Occipital lobe (tissue), 2 donors: ENCODE results near the gene RHOD. TPM values are rescaled to one million over a fixed set of nuclear protein-coding genes. Genes with fewer than 3 reads are reported as not detected.

Experiments used
- DNase-seq: peaks from one replicate; lab custom pipeline; 2025; lab: John Stamatoyannopoulos, UW
- total RNA-seq: library from RNA; depleted of rRNA; stranded (reverse); fragments of >200 nt; gene quantifications from one replicate; pipeline ENCODE4 v1.2.3, GENCODE V29; 2014

RHOD gene
- total RNA-seq, 1 donor from 2014 or later, result not detected

DNA sequence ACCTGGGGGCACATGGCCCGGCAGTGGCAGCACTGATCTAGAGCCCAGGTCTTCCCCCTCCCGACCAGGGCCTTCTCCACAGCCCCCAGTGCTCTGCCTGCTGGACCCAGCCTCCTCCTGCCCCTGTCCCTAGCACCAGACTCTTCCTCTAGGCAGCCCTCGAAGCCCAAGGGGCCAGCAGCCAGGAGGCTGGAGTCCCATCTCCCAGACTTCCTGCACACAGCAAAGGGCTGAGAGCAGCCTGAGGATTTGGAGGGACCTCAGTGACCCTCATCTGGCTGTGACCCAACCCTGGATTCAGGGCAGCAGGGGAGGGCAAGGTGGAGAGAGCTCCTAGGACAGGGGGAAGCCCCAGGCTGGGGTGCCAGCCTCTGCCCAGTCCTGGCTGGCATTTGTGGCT is 3.0 kb downstream of the RHOD start:
- no peak for DNase-seq

DNA sequence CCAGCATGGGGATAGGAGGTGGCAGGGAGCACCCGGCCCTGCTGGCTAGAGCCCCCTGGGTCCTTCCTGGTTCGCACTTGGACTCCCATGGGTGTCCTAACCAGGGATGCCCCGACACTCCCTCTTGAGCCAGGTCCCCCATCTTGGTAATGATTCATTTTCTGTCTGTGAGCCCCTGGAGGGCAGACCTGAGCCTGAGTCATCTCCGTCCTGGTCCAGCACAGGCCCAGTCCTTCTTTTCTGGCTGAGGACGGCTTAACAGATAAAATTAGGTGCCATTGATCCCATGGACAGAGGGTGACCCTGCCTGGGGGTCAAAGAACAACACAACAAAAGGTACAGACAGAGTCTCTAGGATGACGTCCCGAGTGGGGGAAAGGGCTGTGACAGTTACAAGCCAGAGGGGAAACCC is 3.5 kb downstream of the RHOD start:
- DNase-seq, result no peak

DNA sequence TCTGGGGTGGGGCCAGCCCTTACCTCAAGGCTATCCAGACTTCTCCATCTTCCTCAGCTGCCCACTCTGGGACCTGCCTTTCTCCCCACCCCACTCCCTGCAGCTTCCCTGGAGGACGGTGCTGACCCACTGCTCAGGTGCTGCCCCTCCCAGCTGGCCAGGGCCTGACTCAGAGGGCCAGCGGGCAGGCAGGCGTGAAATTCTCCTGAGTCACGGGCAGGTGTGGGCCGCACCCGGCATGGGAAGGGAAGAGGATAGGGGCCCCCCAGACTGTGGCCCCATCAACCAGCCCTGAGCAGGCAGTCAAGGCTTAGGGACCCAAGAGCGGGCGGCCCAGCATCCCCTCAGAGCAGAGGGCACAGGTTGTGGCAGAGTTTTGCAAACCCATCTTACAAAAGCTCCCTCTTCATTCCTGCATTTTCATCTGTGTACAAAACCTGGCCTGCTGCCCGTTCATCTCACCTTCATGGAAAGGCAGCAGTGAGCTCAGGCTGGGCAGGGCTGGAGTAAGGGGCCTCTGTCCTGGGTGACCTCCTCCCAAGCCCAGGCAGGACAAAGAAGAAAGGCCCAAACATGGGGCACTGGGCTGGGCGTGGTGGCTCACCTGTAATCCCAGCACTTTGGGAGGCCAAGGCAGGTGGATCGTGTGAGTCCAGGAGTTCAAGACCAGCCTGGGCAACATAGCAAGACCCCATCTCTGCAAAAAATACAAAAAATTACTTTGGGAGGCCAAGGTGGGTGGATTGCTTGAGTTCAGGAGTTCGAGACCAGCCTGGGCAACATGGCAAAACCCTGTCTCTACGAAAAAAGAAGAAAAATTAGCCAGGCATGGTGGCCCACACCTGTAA is 6.1 kb downstream of the RHOD start:
- DNase-seq, result no peak

DNA sequence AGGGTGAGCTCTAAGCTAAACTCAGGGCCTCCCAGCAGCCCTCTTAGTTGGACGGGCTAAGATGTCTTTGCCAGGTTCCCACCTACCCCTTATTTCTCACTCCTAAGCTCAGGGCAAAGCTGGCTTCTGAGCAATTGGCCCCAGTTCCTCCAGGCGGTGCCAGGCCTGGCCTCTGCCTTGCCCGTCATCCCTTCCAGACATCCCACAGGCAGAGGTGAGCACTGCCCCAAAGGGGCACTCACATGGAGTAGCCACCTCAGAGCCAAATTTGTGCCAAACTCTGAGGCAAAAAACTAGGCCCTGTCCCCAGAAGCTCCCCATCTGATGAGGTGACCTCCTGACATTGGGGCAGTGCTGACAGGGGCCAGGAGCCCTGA is 9.7 kb downstream of the RHOD start:
- no peak for DNase-seq

DNA sequence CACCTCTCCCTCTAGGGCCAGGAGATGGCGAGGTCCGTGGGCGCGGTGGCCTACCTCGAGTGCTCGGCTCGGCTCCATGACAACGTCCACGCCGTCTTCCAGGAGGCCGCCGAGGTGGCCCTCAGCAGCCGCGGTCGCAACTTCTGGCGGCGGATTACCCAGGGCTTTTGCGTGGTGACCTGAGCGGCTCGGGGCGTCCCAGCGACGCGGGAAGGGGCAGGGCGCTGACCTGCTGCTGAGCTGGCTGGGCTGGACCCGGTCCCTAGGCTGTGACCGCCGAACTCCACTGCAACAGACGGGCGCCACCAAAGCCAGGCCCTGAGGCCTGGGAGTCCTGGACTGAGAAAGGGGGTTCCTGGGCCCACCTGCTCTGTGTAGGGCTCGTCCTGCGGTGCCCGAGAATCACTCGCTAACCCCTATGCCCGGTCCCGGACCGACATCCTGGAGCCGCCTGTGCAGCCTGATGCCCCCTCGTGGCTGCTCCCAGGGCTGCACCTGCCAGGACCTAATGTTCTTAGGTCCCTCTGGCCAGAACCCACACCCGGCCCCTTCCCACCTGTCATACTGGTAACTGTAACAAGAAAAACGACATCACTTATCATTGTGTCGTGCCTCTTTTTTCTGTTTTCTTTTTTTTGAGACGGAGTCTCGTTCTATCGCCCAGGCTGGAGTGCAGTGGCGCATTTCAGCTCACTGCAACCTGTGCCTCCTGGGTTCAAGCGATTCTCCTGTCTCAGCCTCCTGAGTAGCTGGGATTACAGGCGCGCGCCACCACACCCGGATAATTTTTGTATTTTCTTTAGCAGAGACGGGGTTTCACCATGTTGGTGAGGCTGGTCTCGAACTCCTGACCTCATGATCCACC is 15.0 kb downstream of the RHOD start:
- peak; percentile 26 for DNase-seq

DNA sequence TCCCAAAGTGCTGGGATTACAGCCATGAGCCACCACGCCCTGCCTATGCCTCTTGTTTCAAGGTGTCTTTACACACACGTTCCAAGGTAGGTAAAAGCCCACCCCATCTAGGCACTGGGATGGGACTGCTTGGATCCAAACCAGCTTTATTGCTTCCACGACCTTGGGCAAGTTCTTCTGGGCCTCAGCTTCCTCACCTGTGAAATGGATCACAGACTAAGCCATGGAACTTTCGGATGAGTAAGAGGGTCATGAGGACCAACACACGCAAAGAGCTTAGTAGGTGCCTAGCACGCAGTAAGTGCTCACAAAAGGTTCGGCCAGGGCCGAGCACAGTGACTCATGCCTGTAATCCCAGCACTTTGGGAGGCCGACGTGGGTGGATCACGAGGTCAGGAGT is 15.6 kb downstream of the RHOD start:
- DNase-seq, result no peak

DNA sequence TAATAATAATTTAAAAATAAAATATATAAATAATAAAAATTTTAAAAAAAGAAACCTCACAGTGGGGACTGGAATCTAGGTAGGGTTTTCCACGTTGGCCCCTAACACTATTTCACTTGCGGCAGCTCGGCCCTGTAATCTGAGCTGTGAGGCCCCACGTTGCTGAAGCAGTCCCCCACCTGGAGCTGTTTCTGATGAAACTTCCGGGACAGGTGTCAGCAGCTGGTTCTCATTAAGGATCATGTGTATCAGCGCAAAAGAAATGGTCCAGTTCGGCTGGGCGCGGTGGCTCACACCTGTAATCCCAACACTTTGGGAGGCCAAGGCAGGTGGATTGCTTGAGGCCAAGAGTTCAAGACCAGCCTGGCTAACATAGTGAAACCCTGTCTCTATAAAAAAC is 17.3 kb downstream of the RHOD start:
- DNase-seq, result no peak

DNA sequence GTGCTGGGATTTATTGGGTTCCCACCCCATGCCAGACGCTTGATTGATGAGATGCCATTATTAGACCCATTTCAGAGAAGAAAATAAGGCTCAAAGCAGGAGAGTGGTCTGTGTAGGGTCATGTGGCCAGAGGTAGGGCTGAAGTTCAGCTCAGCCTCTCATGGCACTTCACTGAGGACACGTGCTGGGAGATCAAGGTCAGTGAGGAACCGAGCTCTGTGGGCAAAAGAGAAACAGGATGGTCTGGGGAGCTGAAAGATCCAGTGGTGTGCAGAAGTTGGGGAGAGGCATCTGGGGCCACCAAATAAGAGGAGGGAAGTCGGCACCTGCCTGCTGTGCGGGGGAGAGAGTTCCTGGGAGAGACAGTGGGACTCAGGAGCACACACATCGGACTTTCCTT is 19.6 kb downstream of the RHOD start:
- no peak for DNase-seq

DNA sequence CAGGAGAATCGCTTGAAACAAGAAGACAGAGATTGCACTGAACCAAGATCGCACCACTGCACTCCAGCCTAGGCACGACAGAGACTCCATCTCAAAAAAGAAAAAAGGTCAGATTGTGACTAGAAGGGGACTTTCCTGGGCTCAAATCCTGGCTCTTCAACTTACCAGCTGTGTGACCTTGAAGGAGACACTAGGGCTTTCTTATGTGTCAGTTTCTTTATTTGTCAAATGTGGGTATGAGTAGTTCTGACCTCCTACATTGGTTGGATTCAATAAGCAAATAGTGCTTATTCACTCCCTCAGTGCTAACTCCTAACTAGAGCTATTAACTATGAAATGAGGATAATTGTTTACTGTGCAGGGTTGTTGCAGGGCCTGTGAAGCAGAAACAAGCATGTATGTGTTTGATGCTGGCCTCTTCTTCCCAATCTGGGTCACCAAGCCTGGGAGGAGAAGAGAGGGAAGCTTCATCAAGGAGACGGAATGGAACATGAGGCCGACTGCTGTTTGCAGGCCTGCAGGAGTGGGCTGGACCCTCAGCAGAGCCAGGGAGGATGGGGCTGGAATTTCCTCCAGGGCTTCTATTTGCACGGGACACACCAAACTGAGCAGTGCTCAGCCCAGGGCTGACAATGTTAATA is 22.5 kb downstream of the RHOD start:
- DNase-seq, result no peak

DNA sequence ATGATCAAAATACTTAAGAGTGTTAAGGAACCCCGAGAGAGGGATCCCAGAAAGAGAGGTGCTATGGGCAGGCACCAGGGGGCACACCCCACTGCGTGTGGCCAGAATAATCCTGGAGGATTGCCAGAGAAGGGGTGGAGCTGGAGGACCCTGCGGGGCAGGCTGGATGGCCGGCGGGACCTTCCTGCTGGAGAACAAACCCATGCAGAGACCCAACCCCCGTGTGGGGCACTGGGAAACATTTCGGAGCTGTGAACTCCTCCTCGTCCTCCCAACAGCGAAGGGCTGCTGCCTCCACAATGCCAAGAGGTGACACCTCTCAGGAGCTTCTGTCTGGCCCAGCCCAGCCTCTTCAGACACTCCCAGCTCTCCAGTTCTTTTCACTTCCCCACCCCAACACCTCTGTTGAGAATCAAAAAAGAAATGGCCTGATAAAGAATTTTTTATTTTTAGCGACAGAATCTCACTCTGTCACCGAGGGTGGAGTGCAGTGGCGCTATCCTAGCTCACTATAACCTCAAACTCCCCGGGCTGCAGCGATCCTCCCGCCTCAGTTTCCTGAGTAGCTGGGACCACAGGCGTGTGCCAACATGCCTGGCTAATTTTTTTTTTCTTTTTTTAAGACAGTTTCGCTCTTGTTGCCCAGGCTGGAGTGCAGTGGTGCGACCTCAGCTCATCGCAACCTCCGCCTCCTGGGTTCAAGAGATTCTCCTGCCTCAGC is 25.6 kb downstream of the RHOD start:
- DNase-seq, result no peak

DNA sequence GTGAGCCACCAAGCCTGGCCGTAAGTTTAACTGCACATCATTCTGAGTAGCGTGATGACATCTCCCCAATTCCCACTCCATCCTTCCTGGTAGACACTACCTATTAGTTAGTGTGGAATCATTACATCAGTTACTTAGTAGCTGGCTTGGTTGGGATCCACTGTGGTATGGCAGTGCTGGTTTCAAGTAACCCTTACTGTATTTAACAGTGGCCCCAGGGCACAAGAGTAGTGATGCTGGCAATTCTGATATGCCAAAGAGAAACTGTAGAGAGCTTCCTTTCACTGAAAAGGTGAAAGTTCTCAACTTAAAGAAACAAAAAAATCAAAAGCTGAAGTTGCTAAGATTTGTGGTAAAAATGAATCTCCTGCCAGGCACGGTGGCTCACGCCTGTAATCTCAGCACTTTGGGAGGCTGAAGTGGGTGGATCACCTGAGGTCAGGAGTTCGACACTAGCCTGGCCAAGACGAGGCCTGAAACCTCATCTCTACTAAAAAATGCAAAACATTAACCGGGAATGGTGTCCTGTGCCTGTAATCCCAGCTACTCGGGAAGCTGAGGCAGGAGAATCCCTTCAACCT is 27.2 kb downstream of the RHOD start:
- DNase-seq, result no peak

DNA sequence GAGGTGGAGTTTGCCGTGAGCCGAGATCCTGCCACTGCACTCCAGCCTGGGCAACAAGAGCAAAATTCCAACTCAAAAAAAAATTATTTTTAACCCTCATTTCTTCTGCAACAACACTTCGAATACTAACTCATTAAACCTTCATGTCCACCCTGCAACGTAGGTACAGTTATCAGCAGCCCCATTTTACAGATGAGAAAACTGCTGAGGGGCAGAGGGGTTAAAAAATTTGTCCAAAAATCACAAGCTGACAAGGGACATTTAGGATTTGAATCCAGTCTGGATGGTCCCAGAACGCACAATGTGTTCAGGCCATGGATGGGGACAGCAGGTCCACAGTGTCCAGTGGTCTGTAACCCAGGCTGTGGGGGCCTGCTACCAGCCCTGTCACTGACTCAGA is 29.0 kb downstream of the RHOD start:
- DNase-seq, result no peak

DNA sequence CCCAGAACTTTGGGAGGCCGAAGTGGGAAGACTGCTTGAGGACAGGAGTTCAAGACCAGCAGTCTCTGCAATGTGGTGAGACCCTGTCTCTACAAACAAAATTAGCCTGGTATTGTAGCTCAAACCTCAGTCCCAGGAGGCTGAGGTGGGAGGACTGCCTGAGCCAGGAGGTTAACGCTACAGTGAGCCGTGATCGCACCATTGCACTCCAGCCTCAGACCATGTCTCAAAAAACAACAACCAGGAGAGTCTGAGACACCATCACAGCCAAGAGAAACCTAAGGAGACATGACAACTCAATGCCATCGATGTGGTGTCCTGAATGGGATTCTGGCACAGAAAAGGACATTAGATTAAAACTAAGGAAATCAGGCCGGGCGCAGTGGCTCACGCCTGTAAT is 34.1 kb downstream of the RHOD start:
- DNase-seq, result no peak

DNA sequence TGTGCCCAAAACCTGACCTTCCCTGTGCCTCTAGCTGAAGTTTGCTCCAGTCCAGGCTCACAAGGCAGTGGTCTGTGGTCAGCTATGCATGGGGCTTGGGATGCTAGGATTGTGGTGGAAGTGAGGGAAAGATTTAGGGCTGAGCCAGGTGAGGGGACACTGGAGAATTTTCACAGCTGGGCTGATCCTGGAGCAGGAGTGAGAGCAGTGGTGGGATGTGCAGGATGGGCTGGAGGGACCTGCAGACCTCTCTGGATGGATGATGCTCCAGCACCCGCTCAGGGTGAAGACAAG is 38.5 kb downstream of the RHOD start:
- DNase-seq, result no peak

DNA sequence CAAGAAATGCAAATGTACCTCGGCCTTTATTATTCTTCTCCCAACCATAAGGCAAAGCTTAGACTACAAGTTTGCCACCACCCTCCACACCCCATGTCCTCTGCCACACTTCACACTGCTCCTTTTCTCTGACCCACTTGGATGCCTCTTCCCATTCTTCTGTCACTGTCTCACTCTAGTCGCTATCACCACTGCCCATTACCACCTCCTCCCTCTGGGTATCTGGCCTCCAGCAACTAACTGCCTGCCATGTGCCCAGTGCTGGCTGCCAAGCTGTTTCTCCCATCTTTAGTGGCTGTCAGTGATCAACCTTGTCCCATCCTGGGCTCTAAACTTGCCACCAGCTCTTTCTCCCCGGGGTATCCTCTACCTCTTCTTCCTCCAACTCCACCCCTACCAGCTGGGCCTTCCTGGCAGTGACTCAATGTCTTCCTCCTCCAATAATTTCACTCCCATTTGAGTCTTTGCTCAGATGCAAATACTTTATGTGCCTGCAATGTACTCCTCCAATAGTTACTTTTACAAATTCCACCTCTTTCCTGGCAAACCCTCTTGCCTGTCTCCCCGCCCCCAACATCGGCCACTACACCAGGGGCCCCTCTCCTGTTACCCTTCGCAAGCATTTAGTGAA is 42.3 kb downstream of the RHOD start:
- no peak for DNase-seq

DNA sequence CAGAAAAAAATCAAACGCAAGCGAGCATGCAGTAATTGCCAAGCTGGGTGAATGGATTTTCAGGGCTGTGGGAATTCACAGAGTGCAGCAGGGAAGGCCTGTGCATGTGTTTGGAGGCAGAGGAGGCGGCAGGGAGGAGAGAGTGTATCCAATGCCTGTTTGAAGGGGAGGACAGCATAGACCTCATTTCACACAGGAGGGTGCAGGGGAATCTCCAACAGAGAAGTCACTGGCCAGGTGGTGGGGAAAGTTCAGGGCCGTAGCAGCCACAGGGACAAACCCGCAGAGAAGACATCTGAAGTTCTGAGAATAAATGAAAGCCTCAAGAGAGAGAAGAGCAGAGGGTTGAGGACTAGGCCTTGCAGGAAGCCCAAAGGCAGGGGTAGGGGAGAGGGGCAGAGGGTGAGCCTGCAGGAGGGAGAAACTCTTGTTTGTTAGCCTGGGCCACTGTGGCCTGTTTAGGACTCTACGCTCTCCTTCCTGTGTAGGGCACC is 43.2 kb downstream of the RHOD start:
- no peak for DNase-seq

DNA sequence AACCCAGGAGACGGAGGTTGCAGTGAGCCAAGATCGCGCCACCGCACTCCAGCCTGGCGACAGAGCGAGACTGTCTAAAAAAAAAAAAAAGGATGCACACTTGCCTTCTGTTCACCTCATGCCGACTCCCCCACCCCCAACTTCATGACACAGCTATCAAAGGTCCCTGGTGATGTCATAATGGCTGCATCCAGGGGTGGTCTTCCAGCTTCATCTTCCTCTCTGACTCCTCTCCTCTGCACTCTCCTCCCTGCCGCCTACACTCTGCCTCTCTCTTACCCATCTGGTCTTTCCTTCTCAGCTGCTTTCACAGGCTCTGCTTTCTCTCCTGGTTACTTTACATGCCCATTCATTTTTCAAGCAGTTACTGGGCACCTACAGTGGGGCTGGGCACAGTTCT is 46.0 kb downstream of the RHOD start:
- DNase-seq, result no peak

DNA sequence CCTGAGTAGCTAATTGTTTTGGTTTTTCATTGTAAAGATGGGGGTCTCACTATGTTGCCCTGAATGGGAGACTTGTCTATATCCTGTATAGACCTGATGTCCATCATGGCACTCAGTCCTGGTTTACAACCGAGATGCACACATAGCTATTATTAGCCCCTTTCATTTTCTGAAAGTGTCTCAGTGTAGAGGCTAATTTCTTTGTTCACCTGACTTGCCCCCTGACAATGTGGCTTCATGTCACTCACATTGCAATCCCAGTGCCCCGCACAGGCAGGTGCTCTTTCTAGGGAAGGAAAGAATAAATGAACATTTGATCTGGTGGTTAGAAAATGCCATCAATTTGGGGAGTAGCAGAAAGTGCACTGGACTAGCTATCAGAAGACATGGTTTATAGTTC is 49.3 kb downstream of the RHOD start:
- no peak for DNase-seq

DNA sequence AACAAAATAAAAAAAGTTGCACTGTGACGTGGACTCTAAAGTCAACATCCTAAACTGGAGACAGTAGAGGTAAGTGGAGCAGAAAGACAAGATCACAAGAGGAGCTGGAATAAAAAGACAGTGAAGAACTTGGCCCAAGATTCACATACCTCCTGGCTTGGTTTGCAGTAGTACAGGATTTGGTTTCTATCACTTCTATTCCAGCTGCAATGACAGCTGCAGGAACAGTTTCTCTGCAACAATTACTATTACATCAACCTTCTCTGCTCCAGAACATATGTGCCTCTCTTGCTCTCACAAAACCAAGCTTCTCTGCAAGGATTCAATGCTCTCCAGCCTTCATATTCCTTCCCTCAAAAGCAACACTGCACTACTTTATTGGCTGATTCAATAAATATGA is 54.6 kb downstream of the RHOD start:
- no peak for DNase-seq

DNA sequence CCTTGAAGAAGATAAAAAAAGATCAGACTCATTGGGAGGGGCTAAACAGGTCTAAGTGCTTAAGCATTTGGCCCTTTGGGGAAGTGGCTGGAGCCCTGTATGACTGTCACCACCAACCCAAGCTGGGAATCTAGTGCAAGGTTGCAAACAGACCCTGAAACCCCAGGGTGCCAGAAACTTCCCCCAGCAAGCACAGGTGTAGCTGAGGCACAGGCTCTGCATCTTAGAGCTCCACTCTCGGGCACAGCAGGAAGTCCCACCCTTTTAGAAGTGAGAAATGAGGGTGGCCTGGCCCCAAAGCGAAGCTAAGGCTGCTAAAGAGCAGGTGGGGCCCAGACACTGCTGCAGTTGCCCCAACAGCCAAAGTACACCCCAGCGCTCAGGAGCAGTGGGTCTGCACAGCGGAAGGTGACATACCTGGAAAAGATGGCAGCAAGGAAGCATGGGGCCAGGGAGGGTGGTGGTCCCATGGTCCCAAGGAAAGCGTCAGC is 56.6 kb downstream of the RHOD start:
- no peak for DNase-seq
